Choroid plexus epithelial cell (primary cell): ENCODE results near the gene TNFAIP1.

Experiments
- DNase-seq: peaks from one replicate; pipeline ENCODE4 v3.0.0-alpha.2; 2010; ENCODE audit warnings: low read depth
- H3K4me3 ChIP-seq: 2 replicates; pipeline ENCODE4 v1.5.1; 2011; ENCODE audit warnings: low read depth, mild to moderate bottlenecking, control low read depth, low read length, moderate library complexity
- CTCF ChIP-seq: conservative IDR thresholded peaks from 2 replicates; pipeline ENCODE4 v1.5.1; 2011; ENCODE audit warnings: low read depth, mild to moderate bottlenecking, control low read depth, inconsistent platforms, low read length, moderate library complexity

The TNFAIP1 gene

GRCh38 chr17:28298449-28298848 is 37.1 kb upstream of the TNFAIP1 start:
- DNase-seq = no peak
- H3K4me3 ChIP-seq = no peak overlapping the region
- TF ChIP-seq CTCF = no peak

GRCh38 chr17:28306954-28307401 is 28.6 kb upstream of the TNFAIP1 start:
- no peak for DNase-seq
- TF ChIP-seq CTCF = no peak

GRCh38 chr17:28313841-28314240 is 21.7 kb upstream of the TNFAIP1 start:
- no peak for TF ChIP-seq CTCF
- DNase-seq = no peak
- H3K4me3 ChIP-seq = no peak overlapping the region

More at GRCh38 chr17:28306954-28307401, 28.6 kb upstream of the TNFAIP1 start:
- H3K4me3 ChIP-seq = no peak overlapping the region

GRCh38 chr17:28315846-28316705 is 19.5 kb upstream of the TNFAIP1 start:
- no peak overlapping the region for H3K4me3 ChIP-seq
- no peak for TF ChIP-seq CTCF
- DNase-seq = no peak

GRCh38 chr17:28317099-28317965 is 18.2 kb upstream of the TNFAIP1 start:
- DNase-seq = no peak
- no peak for TF ChIP-seq CTCF
- no peak overlapping the region for H3K4me3 ChIP-seq

- DNase-seq = no peak
- H3K4me3 ChIP-seq = peak overlapping the region; percentile 79
- TF ChIP-seq CTCF = no peak
Measured at GRCh38 chr17:28317966-28318758, 17.4 kb upstream of the TNFAIP1 start.
